Measurements from ENCODE around the gene STK32A.

GRCh38 chr5:147223343-147223742 lies 11.5 kb upstream of the STK32A start:
- TF ChIP-seq, protein P1, sequence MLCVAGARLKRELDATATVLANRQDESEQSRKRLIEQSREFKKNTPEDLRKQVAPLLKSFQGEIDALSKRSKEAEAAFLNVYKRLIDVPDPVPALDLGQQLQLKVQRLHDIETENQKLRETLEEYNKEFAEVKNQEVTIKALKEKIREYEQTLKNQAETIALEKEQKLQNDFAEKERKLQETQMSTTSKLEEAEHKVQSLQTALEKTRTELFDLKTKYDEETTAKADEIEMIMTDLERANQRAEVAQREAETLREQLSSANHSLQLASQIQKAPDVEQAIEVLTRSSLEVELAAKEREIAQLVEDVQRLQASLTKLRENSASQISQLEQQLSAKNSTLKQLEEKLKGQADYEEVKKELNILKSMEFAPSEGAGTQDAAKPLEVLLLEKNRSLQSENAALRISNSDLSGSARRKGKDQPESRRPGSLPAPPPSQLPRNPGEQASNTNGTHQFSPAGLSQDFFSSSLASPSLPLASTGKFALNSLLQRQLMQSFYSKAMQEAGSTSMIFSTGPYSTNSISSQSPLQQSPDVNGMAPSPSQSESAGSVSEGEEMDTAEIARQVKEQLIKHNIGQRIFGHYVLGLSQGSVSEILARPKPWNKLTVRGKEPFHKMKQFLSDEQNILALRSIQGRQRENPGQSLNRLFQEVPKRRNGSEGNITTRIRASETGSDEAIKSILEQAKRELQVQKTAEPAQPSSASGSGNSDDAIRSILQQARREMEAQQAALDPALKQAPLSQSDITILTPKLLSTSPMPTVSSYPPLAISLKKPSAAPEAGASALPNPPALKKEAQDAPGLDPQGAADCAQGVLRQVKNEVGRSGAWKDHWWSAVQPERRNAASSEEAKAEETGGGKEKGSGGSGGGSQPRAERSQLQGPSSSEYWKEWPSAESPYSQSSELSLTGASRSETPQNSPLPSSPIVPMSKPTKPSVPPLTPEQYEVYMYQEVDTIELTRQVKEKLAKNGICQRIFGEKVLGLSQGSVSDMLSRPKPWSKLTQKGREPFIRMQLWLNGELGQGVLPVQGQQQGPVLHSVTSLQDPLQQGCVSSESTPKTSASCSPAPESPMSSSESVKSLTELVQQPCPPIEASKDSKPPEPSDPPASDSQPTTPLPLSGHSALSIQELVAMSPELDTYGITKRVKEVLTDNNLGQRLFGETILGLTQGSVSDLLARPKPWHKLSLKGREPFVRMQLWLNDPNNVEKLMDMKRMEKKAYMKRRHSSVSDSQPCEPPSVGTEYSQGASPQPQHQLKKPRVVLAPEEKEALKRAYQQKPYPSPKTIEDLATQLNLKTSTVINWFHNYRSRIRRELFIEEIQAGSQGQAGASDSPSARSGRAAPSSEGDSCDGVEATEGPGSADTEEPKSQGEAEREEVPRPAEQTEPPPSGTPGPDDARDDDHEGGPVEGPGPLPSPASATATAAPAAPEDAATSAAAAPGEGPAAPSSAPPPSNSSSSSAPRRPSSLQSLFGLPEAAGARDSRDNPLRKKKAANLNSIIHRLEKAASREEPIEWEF (CRISPR knock-in tag; IDR thresholded peaks at IDR 0.05): no peak
- TF ChIP-seq MYC (IDR thresholded peaks at IDR 0.05; ENCODE audit: low read depth, low read length) (no peak), MYC (CRISPR knock-in tag; IDR thresholded peaks at IDR 0.05; ENCODE audit: borderline replicate concordance, low read depth) (no peak), EZH2 (IDR thresholded peaks at IDR 0.05; ENCODE audit: borderline replicate concordance, low read depth, low read length) (no peak), NFE2 (IDR thresholded peaks at IDR 0.05; ENCODE audit: low read depth) (no peak), KAT8 (IDR thresholded peaks at IDR 0.05; ENCODE audit: low read depth) (no peak), CTCF (IDR thresholded peaks at IDR 0.05 in 2 of 3, conservative IDR thresholded peaks at IDR 0.05 in 1 of 3; ENCODE audit: insufficient read depth in 2 of 3, low read depth in 1 of 3, low read length in 3 of 3) (no peak), ZMIZ1 (IDR thresholded peaks at IDR 0.05; ENCODE audit: low read depth in 2 of 2, low read length in 2 of 2) (no peak), ZNF444 (CRISPR knock-in tag; IDR thresholded peaks at IDR 0.05) (no peak), TARDBP (IDR thresholded peaks at IDR 0.05) (no peak), POLR2AphosphoS5 (IDR thresholded peaks at IDR 0.05; ENCODE audit: control insufficient read depth, insufficient read depth, low read depth, low read length) (no peak)
